ENCODE data around the gene RCSD1.
"Not testable (repeated sequence)": the region's sequence is repeated elsewhere in the genome, so short reads cannot be mapped to it uniquely, and the experiment has no call there.

The RCSD1 gene

GRCh38 chr1:167728818-167729410 is 98.9 kb downstream of the RCSD1 start:
- no peak for TF ChIP-seq CTCF (conservative IDR thresholded peaks at IDR 0.05; ENCODE audit: control insufficient read depth, insufficient read depth, low read depth, low read length)
- H3K4me3 ChIP-seq (ENCODE audit: control insufficient read depth, low read depth, low read length), result no peak overlapping the region
- DNase-seq (ENCODE audit: low read depth), result no peak

GRCh38 chr1:167734227-167734626 is 104.2 kb downstream of the RCSD1 start:
- no peak for TF ChIP-seq CTCF (conservative IDR thresholded peaks at IDR 0.05; ENCODE audit: control insufficient read depth, insufficient read depth, low read depth, low read length)
- DNase-seq (ENCODE audit: low read depth), result no peak

GRCh38 chr1:167734841-167735240 is 104.8 kb downstream of the RCSD1 start:
- TF ChIP-seq CTCF (conservative IDR thresholded peaks at IDR 0.05; ENCODE audit: control insufficient read depth, insufficient read depth, low read depth, low read length), result no peak
- no peak for DNase-seq (ENCODE audit: low read depth)
- H3K4me3 ChIP-seq (ENCODE audit: control insufficient read depth, low read depth, low read length), result no peak overlapping the region

More at GRCh38 chr1:167734227-167734626, 104.2 kb downstream of the RCSD1 start:
- no peak overlapping the region for H3K4me3 ChIP-seq (ENCODE audit: control insufficient read depth, low read depth, low read length)

GRCh38 chr1:167737169-167737568 is 107.1 kb downstream of the RCSD1 start:
- DNase-seq (ENCODE audit: low read depth), result no peak
- no peak overlapping the region for H3K4me3 ChIP-seq (ENCODE audit: control insufficient read depth, low read depth, low read length)
- no peak for TF ChIP-seq CTCF (conservative IDR thresholded peaks at IDR 0.05; ENCODE audit: control insufficient read depth, insufficient read depth, low read depth, low read length)

GRCh38 chr1:167738158-167738557 is 108.1 kb downstream of the RCSD1 start:
- H3K4me3 ChIP-seq (ENCODE audit: control insufficient read depth, low read depth, low read length), result no peak overlapping the region
- no peak for TF ChIP-seq CTCF (conservative IDR thresholded peaks at IDR 0.05; ENCODE audit: control insufficient read depth, insufficient read depth, low read depth, low read length)
- DNase-seq (ENCODE audit: low read depth), result no peak

GRCh38 chr1:167739752-167740151 is 109.7 kb downstream of the RCSD1 start:
- no peak overlapping the region for H3K4me3 ChIP-seq (ENCODE audit: control insufficient read depth, low read depth, low read length)
- DNase-seq (ENCODE audit: low read depth), result no peak
- TF ChIP-seq CTCF (conservative IDR thresholded peaks at IDR 0.05; ENCODE audit: control insufficient read depth, insufficient read depth, low read depth, low read length), result no peak

GRCh38 chr1:167741103-167741502 is 111.1 kb downstream of the RCSD1 start:
- DNase-seq (ENCODE audit: low read depth); H3K4me3 ChIP-seq (ENCODE audit: control insufficient read depth, low read depth, low read length): not testable (repeated sequence)

GRCh38 chr1:167742392-167743057 is 112.5 kb downstream of the RCSD1 start:
- not testable (repeated sequence) for DNase-seq (ENCODE audit: low read depth); H3K4me3 ChIP-seq (ENCODE audit: control insufficient read depth, low read depth, low read length)
